GM10266 (cell line): ENCODE measurements around the gene EN2.

Experiments
- DNase-seq: peaks from one replicate; pipeline ENCODE4 v3.0.0; 2012; ENCODE audit errors: extremely low spot score
- TF ChIP-seq, protein P1 (sequence below): IDR thresholded peaks from 2 replicates; pipeline ENCODE4 v1.5.1; 2012; ENCODE audit warnings: mild to moderate bottlenecking, low read depth; ENCODE audit not compliant: control insufficient read depth, insufficient read depth; ENCODE audit errors: missing control alignments

Gene EN2

DNA sequence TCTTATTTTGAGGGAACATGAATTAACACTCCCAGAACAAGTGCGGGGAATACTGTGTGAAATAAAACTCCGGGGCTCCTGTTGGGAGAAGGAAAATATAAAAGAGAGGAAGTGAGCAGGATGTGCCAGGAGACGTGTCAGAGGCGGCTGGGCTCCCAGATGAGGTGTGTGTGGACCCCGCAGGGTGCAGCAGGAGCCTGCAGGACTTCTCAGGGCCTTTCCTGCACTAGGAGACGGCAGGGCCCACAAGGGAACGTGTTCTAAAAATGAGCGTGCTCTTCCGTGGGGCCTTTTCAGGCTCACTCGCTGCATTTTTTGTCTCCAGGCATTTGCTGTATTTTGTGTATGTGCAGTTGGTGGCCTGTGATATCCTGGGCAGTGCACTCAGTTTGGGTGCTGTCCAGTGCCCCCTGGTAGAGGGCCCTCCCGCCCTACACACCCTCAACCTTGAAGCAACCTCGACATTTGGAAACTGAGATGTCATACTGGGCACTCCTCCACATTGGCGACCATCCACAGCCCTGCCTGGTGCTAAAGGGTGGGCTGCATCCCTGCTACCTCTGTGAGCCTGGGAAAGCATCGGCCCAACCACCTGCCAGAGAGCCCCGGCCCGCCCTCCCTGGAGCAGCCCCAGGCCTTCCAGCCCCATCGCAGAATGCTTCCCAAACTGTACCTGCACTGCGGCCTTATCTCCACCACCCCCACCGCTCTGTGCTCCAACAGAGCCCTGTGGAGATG, 35.2 kb upstream of the EN2 start:
- no peak for DNase-seq
- TF ChIP-seq, protein P1, sequence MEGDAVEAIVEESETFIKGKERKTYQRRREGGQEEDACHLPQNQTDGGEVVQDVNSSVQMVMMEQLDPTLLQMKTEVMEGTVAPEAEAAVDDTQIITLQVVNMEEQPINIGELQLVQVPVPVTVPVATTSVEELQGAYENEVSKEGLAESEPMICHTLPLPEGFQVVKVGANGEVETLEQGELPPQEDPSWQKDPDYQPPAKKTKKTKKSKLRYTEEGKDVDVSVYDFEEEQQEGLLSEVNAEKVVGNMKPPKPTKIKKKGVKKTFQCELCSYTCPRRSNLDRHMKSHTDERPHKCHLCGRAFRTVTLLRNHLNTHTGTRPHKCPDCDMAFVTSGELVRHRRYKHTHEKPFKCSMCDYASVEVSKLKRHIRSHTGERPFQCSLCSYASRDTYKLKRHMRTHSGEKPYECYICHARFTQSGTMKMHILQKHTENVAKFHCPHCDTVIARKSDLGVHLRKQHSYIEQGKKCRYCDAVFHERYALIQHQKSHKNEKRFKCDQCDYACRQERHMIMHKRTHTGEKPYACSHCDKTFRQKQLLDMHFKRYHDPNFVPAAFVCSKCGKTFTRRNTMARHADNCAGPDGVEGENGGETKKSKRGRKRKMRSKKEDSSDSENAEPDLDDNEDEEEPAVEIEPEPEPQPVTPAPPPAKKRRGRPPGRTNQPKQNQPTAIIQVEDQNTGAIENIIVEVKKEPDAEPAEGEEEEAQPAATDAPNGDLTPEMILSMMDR: no peak

- no peak for DNase-seq
- TF ChIP-seq, protein P1: no peak
These were observed 34.3 kb upstream of the EN2 start for GRCh38 chr7:155423337-155424285.

GRCh38 chr7:155424301-155425010, 33.5 kb upstream of the EN2 start:
- TF ChIP-seq, protein P1: no peak
- no peak for DNase-seq

- TF ChIP-seq, protein P1: no peak
These were observed 33.0 kb upstream of the EN2 start for GRCh38 chr7:155425011-155425340.

GRCh38 chr7:155425887-155426286, 32.0 kb upstream of the EN2 start:
- TF ChIP-seq, protein P1: no peak
- DNase-seq: no peak

More at GRCh38 chr7:155425011-155425340, 33.0 kb upstream of the EN2 start:
- DNase-seq: no peak

- TF ChIP-seq, protein P1: no peak
- no peak for DNase-seq
These were observed 31.2 kb upstream of the EN2 start for GRCh38 chr7:155426543-155427410.
